ENCODE measurements around the gene HSP90AA1. TPM values are rescaled to one million over a fixed set of nuclear protein-coding genes. Genes with fewer than 3 reads are reported as not detected.

The HSP90AA1 gene
- total RNA-seq, 1 donor from 2014 or later, result 310 TPM

DNA sequence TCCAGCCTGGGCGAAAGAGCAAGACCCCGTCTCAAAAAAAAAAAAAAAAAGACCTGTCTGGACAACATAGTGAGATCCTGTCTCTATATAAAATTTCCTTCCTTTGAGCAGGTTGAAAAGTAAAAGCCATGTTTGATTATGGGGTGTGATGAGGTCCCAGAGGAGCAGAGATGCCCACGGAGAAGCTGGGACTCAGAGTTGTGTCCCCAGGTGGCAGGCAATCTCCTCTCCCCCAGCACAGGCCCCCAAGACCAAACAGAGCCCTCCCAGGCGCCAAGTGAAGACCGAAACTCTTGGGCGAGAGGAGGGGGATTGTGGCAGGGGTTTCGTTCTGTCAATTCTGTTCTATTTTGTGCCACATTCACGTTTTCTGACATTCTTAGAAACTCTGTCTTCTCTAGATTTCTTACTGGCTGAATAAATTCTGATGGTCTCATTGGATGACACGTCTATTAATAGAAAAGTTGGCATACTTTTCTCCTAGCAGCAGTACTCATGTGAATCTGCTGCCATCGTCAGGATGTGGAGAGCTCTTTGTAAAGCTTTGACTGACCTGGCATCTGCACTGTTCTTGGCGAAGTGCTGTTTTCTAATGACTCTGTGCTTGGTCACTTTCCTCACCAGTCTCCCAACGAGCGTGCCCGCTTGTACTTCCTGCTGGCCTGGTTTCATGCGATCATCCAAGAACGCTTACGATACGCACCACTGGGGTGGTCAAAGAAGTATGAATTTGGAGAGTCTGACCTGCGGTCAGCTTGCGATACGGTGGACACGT is 43.4 kb downstream of the HSP90AA1 start:
- DNase-seq (ENCODE audit: low read depth, low spot score), result no peak

DNA sequence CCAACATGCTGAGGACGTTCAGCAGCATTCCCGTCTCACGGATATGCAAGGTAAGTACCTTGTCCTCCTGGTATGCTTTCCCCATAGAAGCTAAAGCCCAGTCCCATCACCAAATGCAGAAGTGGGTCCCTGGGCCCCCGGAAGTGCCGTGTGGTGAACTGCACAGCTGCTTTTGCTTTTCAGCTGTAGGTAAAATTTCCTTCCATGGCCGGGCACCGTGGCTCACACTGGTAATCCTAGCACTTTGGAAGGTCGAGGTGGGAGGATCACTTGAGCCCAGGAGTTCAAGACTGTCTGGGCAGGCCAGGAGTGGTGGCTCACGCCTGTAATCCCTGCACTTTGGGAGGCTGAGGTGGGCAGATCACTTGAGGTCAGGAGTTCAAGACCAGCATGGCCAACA is 44.1 kb downstream of the HSP90AA1 start:
- no peak for DNase-seq (ENCODE audit: low read depth, low spot score)

DNA sequence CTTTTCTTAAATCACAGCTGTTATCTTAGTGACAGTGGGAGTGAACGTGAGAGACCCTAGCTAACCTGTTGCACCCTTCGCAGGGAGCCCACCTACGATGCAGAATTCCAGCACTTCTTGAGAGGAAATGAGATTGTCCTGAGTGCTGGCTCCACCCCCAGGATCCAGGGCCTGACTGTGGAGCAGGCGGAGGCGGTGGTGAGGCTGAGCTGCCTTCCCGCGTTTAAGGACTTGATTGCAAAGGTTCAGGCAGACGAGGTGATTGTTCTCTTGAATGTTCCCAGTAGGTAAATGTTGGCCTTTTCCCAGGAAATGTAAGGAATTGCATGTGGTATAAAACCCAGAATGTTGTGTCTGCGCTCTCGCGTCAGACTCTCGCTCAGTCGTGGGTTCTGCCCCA is 46.7 kb downstream of the HSP90AA1 start:
- no peak for DNase-seq (ENCODE audit: low read depth, low spot score)

DNA sequence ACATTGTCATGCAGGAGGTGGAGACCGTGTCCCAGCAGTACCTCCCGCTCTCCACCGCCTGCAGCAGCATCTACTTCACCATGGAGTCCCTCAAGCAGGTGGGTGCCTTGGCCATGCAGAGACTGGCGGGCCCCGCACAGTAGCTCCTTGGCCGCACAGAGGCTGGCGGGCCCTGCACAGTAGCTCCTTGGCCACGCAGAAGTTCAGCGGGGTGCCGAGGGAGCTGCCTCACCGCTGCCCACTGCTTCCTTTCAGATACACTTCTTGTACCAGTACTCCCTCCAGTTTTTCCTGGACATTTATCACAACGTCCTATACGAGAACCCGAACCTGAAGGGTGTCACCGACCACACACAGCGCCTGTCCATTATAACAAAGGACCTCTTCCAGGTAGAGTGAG is 47.7 kb downstream of the HSP90AA1 start:
- no peak for DNase-seq (ENCODE audit: low read depth, low spot score)

DNA sequence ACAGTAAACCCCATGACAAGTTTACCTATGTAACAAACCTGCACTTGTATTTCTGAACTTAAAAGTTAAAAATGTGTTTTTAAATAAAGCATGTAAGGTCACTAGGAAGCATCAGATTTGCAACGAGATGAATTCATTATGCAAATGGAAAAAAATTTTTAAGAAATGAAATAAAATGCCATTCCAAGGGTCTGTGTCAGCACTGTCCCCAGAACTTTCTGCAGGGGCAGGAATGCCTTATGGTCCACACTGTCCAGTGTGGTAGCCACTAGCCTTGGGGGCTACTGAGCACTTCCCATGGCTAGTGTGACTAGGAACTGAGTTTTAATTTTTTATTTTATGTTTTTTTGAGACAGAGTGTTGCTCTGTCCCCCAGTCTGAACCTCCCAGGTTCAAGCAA is 49.2 kb downstream of the HSP90AA1 start:
- no peak for DNase-seq (ENCODE audit: low read depth, low spot score)

DNA sequence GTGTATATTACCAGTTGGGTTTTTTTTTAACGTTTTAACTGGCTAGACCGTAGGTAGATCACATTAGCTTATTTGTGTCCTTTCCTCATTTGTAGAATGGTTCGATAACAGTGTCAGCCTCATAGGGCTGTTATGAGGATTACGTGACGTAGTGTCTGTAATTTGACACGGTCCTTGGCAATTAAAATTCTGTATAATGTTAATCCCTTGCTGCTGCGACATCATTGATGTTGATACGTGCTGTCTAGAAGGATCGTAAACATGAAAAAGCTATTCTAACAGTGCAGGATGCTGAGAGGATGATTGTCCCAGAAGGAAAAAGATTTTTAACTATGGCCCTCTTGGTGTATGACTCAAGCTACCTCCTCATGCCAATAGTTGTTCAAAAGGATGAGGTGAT is 50.9 kb downstream of the HSP90AA1 start:
- no peak for DNase-seq (ENCODE audit: low read depth, low spot score)

DNA sequence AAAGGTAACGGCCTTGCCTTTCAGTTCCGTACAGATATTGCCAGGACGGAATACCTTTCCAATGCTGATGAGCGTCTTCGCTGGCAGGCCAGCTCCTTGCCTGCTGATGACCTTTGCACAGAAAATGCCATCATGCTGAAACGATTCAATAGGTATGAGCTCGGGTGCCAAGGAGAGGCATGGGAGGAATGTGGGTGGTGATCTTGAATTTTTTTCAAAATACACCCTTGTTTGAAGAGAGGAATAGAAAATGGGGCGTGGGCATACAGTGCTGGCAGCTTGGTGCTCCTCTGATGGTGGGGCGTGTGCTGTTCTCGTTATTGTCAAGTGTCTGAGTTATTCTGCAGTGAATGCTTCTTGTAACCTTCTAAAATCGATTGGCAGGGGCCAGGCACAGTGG is 52.5 kb downstream of the HSP90AA1 start:
- DNase-seq (ENCODE audit: low read depth, low spot score), result no peak

DNA sequence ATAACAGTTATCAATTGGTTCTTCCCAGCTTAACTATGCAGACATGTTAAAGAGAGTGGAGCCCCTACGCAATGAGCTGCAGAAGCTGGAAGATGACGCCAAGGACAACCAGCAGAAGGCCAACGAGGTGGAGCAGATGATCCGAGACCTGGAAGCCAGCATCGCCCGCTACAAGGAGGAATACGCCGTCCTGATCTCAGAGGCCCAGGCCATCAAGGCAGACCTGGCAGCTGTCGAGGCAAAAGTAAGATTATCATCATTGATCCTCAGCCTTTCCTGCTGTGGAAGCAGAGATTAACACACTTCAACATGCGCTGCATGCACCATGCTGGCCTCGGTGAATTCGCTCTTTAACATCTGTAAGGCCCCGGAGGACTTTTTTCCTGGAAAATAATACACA is 53.6 kb downstream of the HSP90AA1 start:
- no peak for DNase-seq (ENCODE audit: low read depth, low spot score)

Other genes starting within 250 kb of the HSP90AA1 start
- gene DYNC1H1, start 122.5 kb downstream of the HSP90AA1 start, total RNA-seq, result 659 and 893 TPM in 2 replicates
- 16.4 and 21.0 TPM in 2 replicates for gene WDR20, start 52.9 kb upstream of the HSP90AA1 start, total RNA-seq
- gene MOK, start 218.1 kb upstream of the HSP90AA1 start, total RNA-seq, result 5.9 and 6.1 TPM in 2 replicates
- 6.0 and 9.2 TPM in 2 replicates for gene ZNF839, start 232.7 kb upstream of the HSP90AA1 start, total RNA-seq

Measured in pulmonary artery endothelial cell (primary cell).